NB4 (cell line): Measurements from ENCODE around the gene GSTT4.

ENCODE experiments used
- CTCF ChIP-seq: IDR thresholded peaks from one replicate; pipeline ENCODE4 v1.5.1; 2012; ENCODE audit warnings: low read depth, low read length
- MAX ChIP-seq: IDR thresholded peaks from 2 replicates; pipeline ENCODE4 v1.6.1; 2011; ENCODE audit warnings: low read depth, low read length
- MYC ChIP-seq: IDR thresholded peaks from 2 replicates; pipeline ENCODE4 v1.6.1; 2011; ENCODE audit warnings: low read depth, low read length
- POLR2A ChIP-seq: IDR thresholded peaks from 2 replicates; pipeline ENCODE4 v1.6.1; 2011; ENCODE audit warnings: mild to moderate bottlenecking; ENCODE audit not compliant: insufficient read length; ENCODE audit errors: extremely low read depth

DNA sequence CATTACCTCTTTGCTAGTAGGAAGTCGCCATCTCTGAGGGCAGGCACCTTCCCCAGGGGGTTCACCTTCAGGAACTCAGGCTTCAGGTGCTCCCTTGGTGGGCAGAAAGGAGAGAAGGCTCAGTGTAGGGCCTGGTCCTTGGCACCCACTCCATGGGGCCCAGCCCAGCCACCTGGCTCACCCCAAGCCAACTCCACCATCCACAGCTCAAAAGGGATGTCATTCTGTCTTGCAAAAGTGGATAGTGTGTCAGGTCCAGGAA, 2.7 kb upstream of the GSTT4 start:
- no peak for TF ChIP-seq MAX
- no peak for TF ChIP-seq POLR2A
- TF ChIP-seq CTCF: no peak
- TF ChIP-seq MYC: no peak
